Measurements from ENCODE around the gene CDHR3. TPM values are rescaled to one million over a fixed set of nuclear protein-coding genes. Genes with fewer than 3 reads are reported as not detected.

CDHR3 gene
- total RNA-seq, 2 donors from 2014 or later, result 0.79 TPM; not detected in 1

GRCh38 chr7:105990727-105991453 is 27.8 kb downstream of the CDHR3 start:
- no peak for DNase-seq (ENCODE audit: low spot score)
- Histone ChIP-seq H3K4me3 (no peak overlapping the region), H3K9me3 (no peaks in the 10 kb centered on the region), H3K36me3 (no peaks in the 10 kb centered on the region), H3K27ac (no peak overlapping the region), H3K4me1 (no peaks in the 10 kb centered on the region), H3K27me3 (no peaks in the 10 kb centered on the region)
- TF ChIP-seq, protein P1, sequence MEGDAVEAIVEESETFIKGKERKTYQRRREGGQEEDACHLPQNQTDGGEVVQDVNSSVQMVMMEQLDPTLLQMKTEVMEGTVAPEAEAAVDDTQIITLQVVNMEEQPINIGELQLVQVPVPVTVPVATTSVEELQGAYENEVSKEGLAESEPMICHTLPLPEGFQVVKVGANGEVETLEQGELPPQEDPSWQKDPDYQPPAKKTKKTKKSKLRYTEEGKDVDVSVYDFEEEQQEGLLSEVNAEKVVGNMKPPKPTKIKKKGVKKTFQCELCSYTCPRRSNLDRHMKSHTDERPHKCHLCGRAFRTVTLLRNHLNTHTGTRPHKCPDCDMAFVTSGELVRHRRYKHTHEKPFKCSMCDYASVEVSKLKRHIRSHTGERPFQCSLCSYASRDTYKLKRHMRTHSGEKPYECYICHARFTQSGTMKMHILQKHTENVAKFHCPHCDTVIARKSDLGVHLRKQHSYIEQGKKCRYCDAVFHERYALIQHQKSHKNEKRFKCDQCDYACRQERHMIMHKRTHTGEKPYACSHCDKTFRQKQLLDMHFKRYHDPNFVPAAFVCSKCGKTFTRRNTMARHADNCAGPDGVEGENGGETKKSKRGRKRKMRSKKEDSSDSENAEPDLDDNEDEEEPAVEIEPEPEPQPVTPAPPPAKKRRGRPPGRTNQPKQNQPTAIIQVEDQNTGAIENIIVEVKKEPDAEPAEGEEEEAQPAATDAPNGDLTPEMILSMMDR (IDR thresholded peaks at IDR 0.05), result no peak

DNA sequence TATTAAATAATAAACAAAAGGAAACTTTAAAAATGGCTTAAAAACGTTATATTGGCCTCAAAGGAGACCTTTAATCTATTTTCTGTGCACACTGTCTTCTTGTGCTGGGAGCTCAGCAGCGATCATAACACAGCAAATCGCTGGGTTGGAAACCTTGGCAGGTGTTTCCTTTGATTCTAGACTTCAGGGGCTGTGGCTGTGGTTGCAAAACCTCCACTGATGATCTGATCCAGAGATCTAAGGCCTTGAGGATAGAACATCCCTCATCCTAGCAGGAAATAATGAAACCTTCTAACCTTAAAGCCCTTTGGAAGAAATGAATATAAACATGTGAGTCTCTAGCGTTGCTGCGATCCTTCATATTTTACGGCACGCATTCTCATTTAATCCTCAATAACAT is 29.8 kb downstream of the CDHR3 start:
- DNase-seq (ENCODE audit: low spot score), result no peak
- Histone ChIP-seq H3K4me3 (no peak overlapping the region), H3K9me3 (no peaks in the 10 kb centered on the region), H3K27me3 (no peaks in the 10 kb centered on the region), H3K36me3 (no peaks in the 10 kb centered on the region), H3K27ac (no peak overlapping the region), H3K4me1 (no peaks in the 10 kb centered on the region)
- TF ChIP-seq, protein P1 (IDR thresholded peaks at IDR 0.05), result no peak

- TF ChIP-seq, protein P1 (IDR thresholded peaks at IDR 0.05), result no peak
- H3K27ac ChIP-seq, result no peak overlapping the region
- H3K4me1 ChIP-seq, result no peaks in the 10 kb centered on the region
- no peak overlapping the region for H3K4me3 ChIP-seq
- no peak for DNase-seq (ENCODE audit: low spot score)
- no peaks in the 10 kb centered on the region for H3K36me3 ChIP-seq
- no peaks in the 10 kb centered on the region for H3K9me3 ChIP-seq
- H3K27me3 ChIP-seq, result no peaks in the 10 kb centered on the region
Observed at GRCh38 chr7:105996860-105997737, 34.0 kb downstream of the CDHR3 start.

GRCh38 chr7:105999256-105999655 is 36.2 kb downstream of the CDHR3 start:
- no peak overlapping the region for H3K27ac ChIP-seq
- no peaks in the 10 kb centered on the region for H3K9me3 ChIP-seq
- H3K4me1 ChIP-seq, result no peaks in the 10 kb centered on the region
- H3K36me3 ChIP-seq, result no peaks in the 10 kb centered on the region
- no peak for DNase-seq (ENCODE audit: low spot score)
- H3K4me3 ChIP-seq, result no peak overlapping the region
- TF ChIP-seq, protein P1 (IDR thresholded peaks at IDR 0.05), result no peak
- H3K27me3 ChIP-seq, result no peaks in the 10 kb centered on the region

DNA sequence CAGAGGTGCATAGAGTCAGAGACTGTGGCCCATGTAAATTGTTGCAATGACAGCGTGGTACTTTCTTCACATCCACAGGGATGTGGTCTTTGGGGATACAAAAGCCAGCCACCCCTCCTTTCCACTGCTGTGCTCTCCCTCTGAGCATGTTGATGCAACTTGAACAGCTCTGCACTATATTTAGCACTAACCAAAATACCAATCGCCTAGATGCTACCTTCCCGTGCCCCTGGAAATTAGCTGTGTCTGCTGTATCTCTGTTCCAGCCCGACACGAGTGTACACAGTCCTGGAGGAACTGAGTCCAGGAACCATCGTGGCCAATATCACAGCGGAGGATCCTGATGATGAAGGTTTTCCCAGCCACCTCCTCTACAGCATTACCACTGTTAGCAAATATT is 38.1 kb downstream of the CDHR3 start:
- H3K27me3 ChIP-seq, result no peaks in the 10 kb centered on the region
- H3K4me1 ChIP-seq, result no peaks in the 10 kb centered on the region
- no peak for DNase-seq (ENCODE audit: low spot score)
- H3K27ac ChIP-seq, result no peak overlapping the region
- H3K36me3 ChIP-seq, result no peaks in the 10 kb centered on the region
- H3K9me3 ChIP-seq, result no peaks in the 10 kb centered on the region
- H3K4me3 ChIP-seq, result no peak overlapping the region
- TF ChIP-seq, protein P1 (IDR thresholded peaks at IDR 0.05), result no peak

All from right atrium auricular region (tissue), 2 donors.